HepG2 (cell line): ENCODE results near the gene CALR. TPM values are rescaled to one million over a fixed set of nuclear protein-coding genes. Genes with fewer than 3 reads are reported as not detected.

Experiments
- BHLHE40 ChIP-seq: IDR thresholded peaks from 2 replicates; pipeline ENCODE4 v1.6.1; 2011; ENCODE audit warnings: low read length, improper control_type of control experiment
- CREB1 ChIP-seq, 2 experiments: fragments of 450-650 bp in 1 of 2; IDR thresholded peaks; 2 replicates each; pipeline ENCODE4 v1.6.1; 2016 to 2017; ENCODE audit warnings: control low read depth in 1 of 2, mild to moderate bottlenecking in 1 of 2, missing compliant biosample characterization in 1 of 2, missing genetic modification characterization in 1 of 2
- EZH2 ChIP-seq: conservative IDR thresholded peaks from 2 replicates; pipeline ENCODE4 v1.6.1; 2012; ENCODE audit warnings: mild to moderate bottlenecking, low read depth, low read length, moderate library complexity
- FIP1L1 ChIP-seq: fragments of 200-400 bp; formaldehyde crosslinking; IDR thresholded peaks from 2 replicates; pipeline ENCODE4 v1.6.1; 2018; ENCODE audit warnings: low read depth, mild to moderate bottlenecking, low read length, moderate library complexity, borderline replicate concordance; ENCODE audit not compliant: insufficient read depth
- KDM1A ChIP-seq: IDR thresholded peaks from 2 replicates; pipeline ENCODE4 v1.6.1; 2016; ENCODE audit warnings: missing compliant biosample characterization
- NFRKB ChIP-seq: fragments of 450-650 bp; IDR thresholded peaks from 2 replicates; pipeline ENCODE4 v1.6.1; 2017
- NFYB ChIP-seq: sonication (generic); formaldehyde crosslinking; IDR thresholded peaks from 2 replicates; pipeline ENCODE4 v1.4.0; 2020; ENCODE audit warnings: missing genetic modification reagents
- NPAS2 ChIP-seq: sonication (generic); formaldehyde crosslinking; IDR thresholded peaks from 2 replicates; pipeline ENCODE4 v1.8.0; 2022; ENCODE audit warnings: mild to moderate bottlenecking, missing genetic modification reagents, borderline replicate concordance
- PAXIP1 ChIP-seq: sonication (generic); formaldehyde crosslinking; conservative IDR thresholded peaks from 2 replicates; pipeline ENCODE4 v1.4.0; 2020; ENCODE audit warnings: mild to moderate bottlenecking, missing genetic modification reagents, moderate library complexity
- POLR2AphosphoS5 ChIP-seq: IDR thresholded peaks from 2 replicates; pipeline ENCODE4 v1.6.1; 2012; ENCODE audit warnings: low read depth, low read length
- PPARG ChIP-seq: conservative IDR thresholded peaks from 2 replicates; pipeline ENCODE4 v1.6.1; 2016; ENCODE audit warnings: missing biosample characterization, missing genetic modification reagents
- SMARCE1 ChIP-seq: fragments of 450-650 bp; IDR thresholded peaks from 2 replicates; pipeline ENCODE4 v1.6.1; 2017; ENCODE audit warnings: borderline replicate concordance
- TEAD3 ChIP-seq: optimal IDR thresholded peaks from 2 replicates; pipeline ENCODE3; 2016; ENCODE audit warnings: borderline replicate concordance
- TFAP4 ChIP-seq: sonication (generic); IDR thresholded peaks from 2 replicates; pipeline ENCODE4 v1.6.1; 2016; ENCODE audit warnings: low read depth, borderline replicate concordance
- TGIF2 ChIP-seq: IDR thresholded peaks from 2 replicates; pipeline ENCODE4 v1.6.1; 2016; ENCODE audit warnings: control low read depth, missing compliant biosample characterization
- UBTF ChIP-seq: sonication (generic); formaldehyde crosslinking; IDR thresholded peaks from 2 replicates; pipeline ENCODE4 v1.4.0; 2020; ENCODE audit warnings: mild to moderate bottlenecking, missing genetic modification reagents
- ZFP36L2 ChIP-seq: sonication (generic); formaldehyde crosslinking; IDR thresholded peaks from 2 replicates; pipeline ENCODE4 v1.4.0; 2020; ENCODE audit warnings: missing genetic modification reagents
- ZKSCAN1 ChIP-seq: fragments of 150-350 bp; IDR thresholded peaks from 2 replicates; pipeline ENCODE4 v1.6.1; 2014; ENCODE audit warnings: low read length
- ZNF225 ChIP-seq: sonication (generic); formaldehyde crosslinking; IDR thresholded peaks from 2 replicates; pipeline ENCODE4 v1.4.0; 2020; ENCODE audit warnings: mild to moderate bottlenecking, missing genetic modification reagents
- ZNF331 ChIP-seq: sonication (generic); formaldehyde crosslinking; IDR thresholded peaks from 2 replicates; pipeline ENCODE4 v1.4.0; 2020; ENCODE audit warnings: missing genetic modification reagents
- ZNF512B ChIP-seq: sonication (generic); formaldehyde crosslinking; IDR thresholded peaks from 2 replicates; pipeline ENCODE4 v1.5.1; 2020; ENCODE audit warnings: missing genetic modification reagents, mild to moderate bottlenecking, borderline replicate concordance
- ZZZ3 ChIP-seq: sonication (generic); formaldehyde crosslinking; IDR thresholded peaks from 2 replicates; pipeline ENCODE4 v1.4.0; 2020; ENCODE audit warnings: missing genetic modification reagents, mild to moderate bottlenecking, borderline replicate concordance
- polyA plus RNA-seq, 8 experiments: library from polyadenylated mRNA; depleted of rRNA in 3 of 8; stranded (reverse) in 7 of 8; unstranded in 1 of 8; fragments of >200 nt; fragmentation: Illumina TruSeq in 4 of 8; extraction: Trizol in 4 of 8; gene quantifications; 2 replicates each; pipeline versions ENCODE4 v1.2.1 to v1.2.3, GENCODE V29; 2011 to 2016; ENCODE audit warnings: low read depth in 4 of 8, missing spikeins in 1 of 8, mixed read lengths in 1 of 8; ENCODE audit not compliant: insufficient read depth in 1 of 8
- total RNA-seq, 5 experiments: library from RNA; depleted of rRNA; stranded (reverse); fragments of >200 nt; fragmentation: Illumina TruSeq; extraction: Trizol; gene quantifications; 2 replicates each; pipeline ENCODE4 v1.2.3, GENCODE V29; 2016; ENCODE audit warnings: low read depth in 1 of 5

Gene CALR
- total and polyA plus RNA-seq, 2 of the 13 experiments (the other 11 are each of a cell fraction or from before 2014, with no cell fraction given): 898 to 934 TPM

- no peak for TF ChIP-seq SMARCE1
- TF ChIP-seq ZKSCAN1: no peak
- TF ChIP-seq PAXIP1: peak; percentile 56
- TF ChIP-seq ZZZ3 (CRISPR knock-in tag): peak; percentile 49; the same call in 1 of the 2 replicates
- TF ChIP-seq BHLHE40: no peak
- no peak for TF ChIP-seq EZH2
- no peak for TF ChIP-seq CREB1 (IDR thresholded peaks at IDR 0.05)
- 0 out of 2 replicates have a peak, but pooled peaks have one; percentile 30 for TF ChIP-seq CREB1 (CRISPR knock-in tag; IDR thresholded peaks at IDR 0.05)
- peak; percentile 43 for TF ChIP-seq NFYB (CRISPR knock-in tag)
- peak; percentile 36; the same call in 1 of the 2 replicates for TF ChIP-seq UBTF (CRISPR knock-in tag)
- TF ChIP-seq PPARG: 0 out of 2 replicates have a peak, but pooled peaks have one; percentile 17
- no peak for TF ChIP-seq KDM1A (CRISPR knock-in tag)
- 0 out of 2 replicates have a peak, but pooled peaks have one; percentile 35 for TF ChIP-seq POLR2AphosphoS5
- no peak for TF ChIP-seq ZNF225 (CRISPR knock-in tag)
- no peak for TF ChIP-seq NFRKB
- TF ChIP-seq FIP1L1: no peak
- peak; percentile 28; the same call in 1 of the 2 replicates for TF ChIP-seq ZNF331 (CRISPR knock-in tag)
- peak; percentile 45; the same call in 1 of the 2 replicates for TF ChIP-seq TFAP4
- peak; percentile 51 for TF ChIP-seq TEAD3 (CRISPR knock-in tag)
- no peak for TF ChIP-seq ZNF512B (CRISPR knock-in tag)
- peak; percentile 16; the same call in 1 of the 2 replicates for TF ChIP-seq TGIF2 (CRISPR knock-in tag)
- TF ChIP-seq NPAS2: no peak
- TF ChIP-seq ZFP36L2 (CRISPR knock-in tag): no peak
Observed at GRCh38 chr19:12913011-12913561, 25.3 kb upstream of the CALR start (continued).
